Heart left ventricle (tissue), 16 donors: ENCODE measurements around the gene BCL2L1. TPM values are rescaled to one million over a fixed set of nuclear protein-coding genes. Genes with fewer than 3 reads are reported as not detected.

Experiments
- ATAC-seq, 4 donors: fragments of 200-7000 bp; cut with Tn5 transposase; one replicate each; pipeline ENCODE4 v1.9.1; 2020 to 2022; ENCODE audit warnings: moderate library complexity in 4 of 4, mild to moderate bottlenecking in 3 of 4, moderate number of reproducible peaks in 1 of 4
- DNase-seq, 5 donors: peaks; one replicate each; pipeline ENCODE4 v3.0.0-alpha.2; 2020
- H3K27ac ChIP-seq, 12 donors: fragments of 200-600 bp; sonication (generic) in 4 of 12; one replicate each; pipeline versions ENCODE4 v1.5.0 to v1.8.0; 2016 to 2022; ENCODE audit warnings: mild to moderate bottlenecking in 2 of 12
- H3K27me3 ChIP-seq, 9 donors: fragments of 200-600 bp; sonication (generic) in 2 of 9; one replicate each; pipeline versions ENCODE4 v1.5.1 to v1.8.0; 2016 to 2022; ENCODE audit warnings: mild to moderate bottlenecking in 3 of 9
- H3K36me3 ChIP-seq, 9 donors: fragments of 200-600 bp; sonication (generic) in 2 of 9; one replicate each; pipeline versions ENCODE4 v1.5.0 to v1.8.0; 2018 to 2022; ENCODE audit warnings: mild to moderate bottlenecking in 2 of 9
- H3K4me1 ChIP-seq, 12 donors: fragments of 200-600 bp; sonication (generic) in 4 of 12; one replicate each; pipeline versions ENCODE4 v1.5.0 to v1.8.0; 2016 to 2022; ENCODE audit warnings: mild to moderate bottlenecking in 3 of 12
- H3K4me3 ChIP-seq, 12 donors: fragments of 200-600 bp; sonication (generic) in 4 of 12; one replicate each; pipeline versions ENCODE4 v1.5.0 to v1.8.0; 2017 to 2022; ENCODE audit warnings: mild to moderate bottlenecking in 9 of 12, moderate library complexity in 4 of 12
- H3K9me3 ChIP-seq, 12 donors: fragments of 200-600 bp; sonication (generic) in 4 of 12; one replicate each; pipeline versions ENCODE4 v1.5.0 to v1.8.0; 2016 to 2022; ENCODE audit warnings: mild to moderate bottlenecking in 1 of 12
- POLR2A ChIP-seq, 2 donors: fragments of 450-650 bp; IDR thresholded peaks; one replicate each; pipeline ENCODE4 v1.6.1; 2017; ENCODE audit warnings: antibody characterized with exemption in 2 of 2, mild to moderate bottlenecking in 2 of 2, moderate library complexity in 2 of 2
- WGBS, 4 donors: extraction: QIAGEN DNeasy Blood & Tissue Kit in 2 of 4; methylation state at CpG; one replicate each; pipeline versions ENCODE4 v1.1.5 to v1.1.7; 2013 to 2018; 5-methylcytosine and 5-hydroxymethylcytosine counted together
- intact Hi-C, 10 donors: fragments of 100-400 bp; cut with DNase I; formaldehyde crosslinking; loops; one replicate each; pipeline versions ENCODE4 v1.11.1 to v1.14.2; 2022
- polyA plus RNA-seq, 2 donors: library from polyadenylated mRNA; stranded (reverse); fragments of 200-250 nt; gene quantifications; one replicate each; pipeline ENCODE4 v1.2.3, GENCODE V29; 2013
- total RNA-seq, 9 donors: library from RNA; depleted of rRNA in 2 of 9; stranded (reverse); fragments of >200 nt in 2 of 9; fragmentation: NEBNext Ultra II Directional in 3 of 9; extraction: Animal tissue kit (Norgen Biotek cat#: 25700) in 3 of 9; gene quantifications; one replicate each; pipeline versions ENCODE4 v1.1.0 to v1.2.4, GENCODE V29; 2016 to 2023
- TF ChIP-seq, protein P1 (sequence below), 12 donors: fragments of 200-600 bp; sonication (generic) in 4 of 12; IDR thresholded peaks; one replicate each; pipeline versions ENCODE4 v1.5.0 to v1.8.0; 2018 to 2022; ENCODE audit warnings: antibody characterized with exemption in 12 of 12, mild to moderate bottlenecking in 5 of 12
- donor health status: ischemic (EF 13 %, LVEDD 7.1; RV severe dilation, severe dysfunction).
- donor health status: healthy with polysubstance abuse.
- donor health status: DM: no; HTN: yes; CAD: no.
- donor health status: DM: no; HTN: no; CAD: no.
- donor health status: ischemic (EF 25% LVEDD 6.9; RV normal size, moderate dysfunction).
- donor health status: ischemic (EF 25% LVEDD 5.7; RV mildly dilated, moderate dysfunction).
- donor health status: healthy.
- donor health status: DM: yes; HTN: yes; CAD: no.
- donor health status: ischemic (EF 35%, LVEDD 5.7; RV mildly dilated, moderate dysfunction).
- donor health status: nonischemic (EF 11% LVEDD 7.7; RV severe dilation, severe dysfunction).
- donor health status: DM: yes; HTN: yes; CAD: no.
- donor health status: PGD.
- donor health status: ischemic (EF 29% LVEDD 5.4; RV normal size, mild dysfunction).
- donor health status: nonischemic (EF 23%, LVEDD 6.1; RV moderate dilation, normal function).

The BCL2L1 gene
- total and polyA plus RNA-seq, 11 donors: 32.2 to 217 (median 62.6) TPM

DNA sequence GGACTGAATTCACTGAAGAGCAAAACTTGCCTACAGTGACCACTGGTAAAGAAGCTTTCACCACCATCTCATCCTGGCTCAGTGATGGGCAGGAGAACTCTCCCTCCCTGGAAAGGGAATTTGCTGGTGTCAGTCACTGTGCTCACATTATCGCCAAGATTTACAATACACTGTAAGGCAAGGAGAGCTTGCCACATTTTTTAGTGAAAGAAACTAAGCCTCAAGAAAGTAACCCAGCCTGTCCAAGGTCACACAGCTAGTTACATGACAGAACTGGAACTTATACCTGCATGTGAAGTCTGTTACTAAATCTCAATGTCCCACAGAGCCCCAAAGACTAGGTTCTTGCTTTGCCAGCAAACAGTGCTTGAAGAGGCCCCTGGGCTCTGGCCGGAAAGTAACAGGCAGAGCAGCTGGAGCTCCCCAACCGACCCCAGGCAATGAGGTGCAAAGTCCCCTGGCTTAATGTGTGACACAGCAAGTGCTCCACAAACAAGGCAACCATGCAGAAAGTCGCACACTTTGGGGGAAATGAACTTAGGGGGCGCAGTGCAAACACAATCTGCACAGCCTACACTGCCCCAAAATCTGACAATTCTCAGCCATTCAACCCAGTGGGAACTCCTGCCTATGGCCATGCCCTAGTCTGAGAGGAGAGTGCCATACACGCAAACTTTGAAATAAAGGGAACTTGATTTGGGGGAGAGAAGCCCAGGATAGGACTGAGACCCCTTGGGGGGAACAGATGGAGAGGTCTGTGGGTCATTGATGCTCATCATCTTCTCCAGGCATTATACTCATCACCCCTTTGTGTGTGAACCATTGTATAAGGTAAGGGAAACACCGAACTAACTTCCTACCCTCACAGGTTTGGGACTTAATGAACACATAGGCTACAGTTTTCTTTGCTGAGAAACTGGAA lies 1.9 kb downstream of the BCL2L1 start:
- WGBS, 4 donors: 15 to 23% (median 18%) methylated on average over 7 of the region's 7 CpGs
- DNase-seq (no peak), ATAC-seq (no peak)
- Histone ChIP-seq H3K4me3 (peak overlapping the region; percentile 52 to 93 (median 82)), H3K36me3 (peaks cover 0 to 51% (median 13%) of the 10 kb centered on the region in 9 donors), H3K9me3 (no peaks in the 10 kb centered on the region), H3K27ac (peak overlapping the region; percentile 93 to 100 (median 99)), H3K27me3 (no peaks in the 10 kb centered on the region), H3K4me1 (peaks cover 7 to 65% (median 47%) of the 10 kb centered on the region in 12 donors)
- no peak for TF ChIP-seq POLR2A (IDR thresholded peaks at IDR 0.05)
- TF ChIP-seq, protein P1, sequence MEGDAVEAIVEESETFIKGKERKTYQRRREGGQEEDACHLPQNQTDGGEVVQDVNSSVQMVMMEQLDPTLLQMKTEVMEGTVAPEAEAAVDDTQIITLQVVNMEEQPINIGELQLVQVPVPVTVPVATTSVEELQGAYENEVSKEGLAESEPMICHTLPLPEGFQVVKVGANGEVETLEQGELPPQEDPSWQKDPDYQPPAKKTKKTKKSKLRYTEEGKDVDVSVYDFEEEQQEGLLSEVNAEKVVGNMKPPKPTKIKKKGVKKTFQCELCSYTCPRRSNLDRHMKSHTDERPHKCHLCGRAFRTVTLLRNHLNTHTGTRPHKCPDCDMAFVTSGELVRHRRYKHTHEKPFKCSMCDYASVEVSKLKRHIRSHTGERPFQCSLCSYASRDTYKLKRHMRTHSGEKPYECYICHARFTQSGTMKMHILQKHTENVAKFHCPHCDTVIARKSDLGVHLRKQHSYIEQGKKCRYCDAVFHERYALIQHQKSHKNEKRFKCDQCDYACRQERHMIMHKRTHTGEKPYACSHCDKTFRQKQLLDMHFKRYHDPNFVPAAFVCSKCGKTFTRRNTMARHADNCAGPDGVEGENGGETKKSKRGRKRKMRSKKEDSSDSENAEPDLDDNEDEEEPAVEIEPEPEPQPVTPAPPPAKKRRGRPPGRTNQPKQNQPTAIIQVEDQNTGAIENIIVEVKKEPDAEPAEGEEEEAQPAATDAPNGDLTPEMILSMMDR (IDR thresholded peaks at IDR 0.05): no peak
- intact Hi-C loops: loop anchor here in 5 of 10 donors (5.0 to 10.0 kb wide), 3 partner anchors 148 to 158 kb away; no protein-coding TSS in a partner anchor

DNA sequence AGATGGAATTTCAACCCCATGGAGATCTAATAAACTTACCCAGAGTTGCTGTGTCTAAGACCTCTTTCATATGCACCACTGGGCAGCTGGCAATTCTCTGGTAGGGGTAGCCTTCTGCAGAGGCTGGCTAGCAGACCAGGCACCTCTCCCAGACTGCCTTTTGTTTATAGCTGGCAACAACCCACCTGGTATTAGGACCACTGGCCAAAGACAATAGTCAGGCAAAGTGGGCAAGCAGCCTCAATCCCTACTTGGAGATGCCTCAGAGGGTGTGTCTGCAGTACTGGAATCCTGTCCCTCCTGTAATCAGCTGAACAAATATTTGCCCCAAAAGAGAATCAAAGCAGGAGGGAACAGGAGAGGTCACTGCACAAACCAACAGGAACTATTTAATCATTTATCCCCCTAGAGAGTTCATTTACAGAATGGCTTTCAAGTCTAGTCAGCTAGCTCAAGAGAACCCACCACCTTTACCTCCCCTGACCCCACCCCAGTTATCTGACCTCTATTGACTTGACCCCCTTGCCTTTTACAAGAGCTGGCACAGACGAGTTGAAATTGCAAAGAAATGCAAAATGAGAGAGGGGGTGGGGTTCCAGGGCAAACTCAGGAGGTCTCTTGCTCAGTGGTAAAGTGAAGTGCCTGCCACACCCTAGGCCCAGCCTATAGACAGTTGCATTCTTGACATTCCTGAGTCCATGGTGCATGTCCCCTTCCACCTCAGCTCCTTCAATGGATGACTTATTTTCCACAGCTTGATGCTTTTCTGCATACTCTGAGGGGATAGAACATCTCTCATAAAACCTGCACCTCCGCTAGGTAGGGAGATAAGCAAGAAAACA lies 2.8 kb downstream of the BCL2L1 start:
- peaks cover 7 to 74% (median 53%) of the 10 kb centered on the region in 12 donors for H3K4me1 ChIP-seq
- no peak for ATAC-seq

DNA sequence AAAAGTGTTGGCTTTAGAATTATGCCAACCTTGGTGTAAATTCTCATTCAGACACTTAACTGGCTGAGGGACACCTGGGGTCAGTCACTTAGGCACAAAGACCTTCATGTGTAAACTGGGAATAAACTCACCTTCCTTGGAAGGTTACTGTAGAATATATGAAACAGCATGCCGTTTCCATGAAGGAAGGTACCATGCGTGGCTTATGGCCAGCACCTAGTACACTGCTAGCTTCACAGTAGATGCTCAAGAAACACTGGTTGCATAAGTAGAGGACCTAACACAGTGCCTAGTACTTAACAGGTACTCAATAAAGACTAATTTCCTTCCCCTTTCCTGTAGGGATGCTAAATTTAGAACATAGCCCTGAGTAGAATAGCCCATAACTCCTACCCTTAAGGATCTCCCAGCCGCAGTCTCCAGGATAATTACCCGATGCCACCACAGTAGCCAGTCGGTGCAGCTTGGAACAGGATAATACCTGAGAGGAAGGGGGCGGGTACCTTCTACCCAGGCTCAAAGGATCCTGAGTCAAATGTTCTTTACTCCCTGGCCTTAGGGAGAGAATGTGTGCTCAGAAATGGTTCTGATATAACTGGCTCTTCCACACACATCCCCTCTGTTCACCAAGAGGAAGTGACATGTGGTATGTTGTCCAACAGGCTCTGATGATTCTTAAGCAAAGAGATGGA lies 3.6 kb downstream of the BCL2L1 start:
- peaks cover 12 to 78% (median 60%) of the 10 kb centered on the region in 12 donors for H3K4me1 ChIP-seq
- WGBS, 4 donors: 47 to 55% (median 50%) methylated on average over 5 to 6 of the region's 6 CpGs
- H3K9me3 ChIP-seq: no peaks in the 10 kb centered on the region
- TF ChIP-seq, protein P1 (IDR thresholded peaks at IDR 0.05): no peak
- peak in 1 of 2 donors; percentile 19 for TF ChIP-seq POLR2A (IDR thresholded peaks at IDR 0.05)
- H3K27ac ChIP-seq: peak overlapping the region; percentile 43 to 100 (median 98)
- peak overlapping the region; percentile 4 to 93 (median 80) for H3K4me3 ChIP-seq
- H3K36me3 ChIP-seq: peaks cover 0 to 64% (median 21%) of the 10 kb centered on the region in 9 donors
- intact Hi-C loops: loop anchor here in 1 of 10 donors (10.0 kb wide), 1 partner anchor 144 kb away; no protein-coding TSS in a partner anchor
- ATAC-seq: no peak
- H3K27me3 ChIP-seq: no peaks in the 10 kb centered on the region
- DNase-seq: no peak

More for the DNA sequence above, 2.8 kb downstream of the BCL2L1 start:
- 13 to 35% (median 27%) methylated on average over 2 of the region's 2 CpGs for WGBS, 4 donors
- TF ChIP-seq, protein P1 (IDR thresholded peaks at IDR 0.05): no peak
- TF ChIP-seq POLR2A (IDR thresholded peaks at IDR 0.05): peak in 1 of 2 donors; percentile 12
- intact Hi-C loops: loop anchor here in 6 of 10 donors (5.0 to 10.0 kb wide), 4 partner anchors 145 to 158 kb away; no protein-coding TSS in a partner anchor
- peak overlapping the region; percentile 43 to 100 (median 98) for H3K27ac ChIP-seq
- no peaks in the 10 kb centered on the region for H3K27me3 ChIP-seq
- H3K9me3 ChIP-seq: no peaks in the 10 kb centered on the region
- no peak for DNase-seq
- peak overlapping the region; percentile 52 to 93 (median 82) for H3K4me3 ChIP-seq
- peaks cover 0 to 56% (median 13%) of the 10 kb centered on the region in 9 donors for H3K36me3 ChIP-seq
